HepG2 (cell line): ENCODE data around the gene CLDN20. TPM values are rescaled to one million over a fixed set of nuclear protein-coding genes. Genes with fewer than 3 reads are reported as not detected.
A peak's percentile ranks its signal among the peaks of the same experiment; 100 is the strongest.

Experiments used
- ATF4 ChIP-seq, 2 experiments: fragments of 450-650 bp in 1 of 2; sonication (generic) in 1 of 2; formaldehyde crosslinking; IDR thresholded peaks; 2 replicates each; pipeline versions ENCODE4 v1.5.0 to v1.8.0; 2020 to 2022; ENCODE audit warnings: mild to moderate bottlenecking in 1 of 2, missing genetic modification reagents in 1 of 2
- SOX13 ChIP-seq, 3 experiments: fragments of 450-650 bp in 1 of 3; sonication (generic) in 1 of 3; formaldehyde crosslinking in 1 of 3; IDR thresholded peaks in 2 of 3; conservative IDR thresholded peaks in 1 of 3; 2 replicates each; pipeline versions ENCODE4 v1.5.0 to v1.6.1; 2016 to 2020; ENCODE audit warnings: antibody characterized with exemption in 1 of 3, mild to moderate bottlenecking in 1 of 3, missing compliant biosample characterization in 1 of 3, missing genetic modification reagents in 1 of 3, moderate library complexity in 1 of 3
- ZBTB1 ChIP-seq: sonication (generic); formaldehyde crosslinking; IDR thresholded peaks from 2 replicates; pipeline ENCODE4 v1.4.0; 2020; ENCODE audit warnings: missing genetic modification reagents, borderline replicate concordance
- ZNF260 ChIP-seq: sonication (generic); formaldehyde crosslinking; IDR thresholded peaks from 2 replicates; pipeline ENCODE4 v1.4.0; 2020; ENCODE audit warnings: missing genetic modification reagents, low read depth, mild to moderate bottlenecking, borderline replicate concordance
- ZNF407 ChIP-seq: sonication (generic); formaldehyde crosslinking; IDR thresholded peaks from one replicate; pipeline ENCODE4 v1.5.1; 2020; ENCODE audit warnings: mild to moderate bottlenecking, missing genetic modification reagents; ENCODE audit errors: not compliant biosample characterization
- polyA plus RNA-seq, 8 experiments: library from polyadenylated mRNA; depleted of rRNA in 3 of 8; stranded (reverse) in 7 of 8; unstranded in 1 of 8; fragments of >200 nt; fragmentation: Illumina TruSeq in 4 of 8; extraction: Trizol in 4 of 8; gene quantifications; 2 replicates each; pipeline versions ENCODE4 v1.2.1 to v1.2.3, GENCODE V29; 2011 to 2016; ENCODE audit warnings: low read depth in 4 of 8, missing spikeins in 1 of 8, mixed read lengths in 1 of 8; ENCODE audit not compliant: insufficient read depth in 1 of 8
- total RNA-seq, 5 experiments: library from RNA; depleted of rRNA; stranded (reverse); fragments of >200 nt; fragmentation: Illumina TruSeq; extraction: Trizol; gene quantifications; 2 replicates each; pipeline ENCODE4 v1.2.3, GENCODE V29; 2016; ENCODE audit warnings: low read depth in 1 of 5
- TF ChIP-seq, protein P1 (sequence below): sonication (generic); formaldehyde crosslinking; IDR thresholded peaks from 2 replicates; pipeline ENCODE4 v1.5.0; 2020; ENCODE audit warnings: mild to moderate bottlenecking, missing genetic modification reagents, borderline replicate concordance
- TF ChIP-seq, protein P2 (sequence below): sonication (generic); formaldehyde crosslinking; conservative IDR thresholded peaks from 2 replicates; pipeline ENCODE4 v1.4.0; 2020; ENCODE audit warnings: mild to moderate bottlenecking, missing genetic modification reagents, moderate library complexity

Gene CLDN20
- total and polyA plus RNA-seq, 2 of the 13 experiments (the other 11 are each of a cell fraction or from before 2014, with no cell fraction given) = not detected

DNA sequence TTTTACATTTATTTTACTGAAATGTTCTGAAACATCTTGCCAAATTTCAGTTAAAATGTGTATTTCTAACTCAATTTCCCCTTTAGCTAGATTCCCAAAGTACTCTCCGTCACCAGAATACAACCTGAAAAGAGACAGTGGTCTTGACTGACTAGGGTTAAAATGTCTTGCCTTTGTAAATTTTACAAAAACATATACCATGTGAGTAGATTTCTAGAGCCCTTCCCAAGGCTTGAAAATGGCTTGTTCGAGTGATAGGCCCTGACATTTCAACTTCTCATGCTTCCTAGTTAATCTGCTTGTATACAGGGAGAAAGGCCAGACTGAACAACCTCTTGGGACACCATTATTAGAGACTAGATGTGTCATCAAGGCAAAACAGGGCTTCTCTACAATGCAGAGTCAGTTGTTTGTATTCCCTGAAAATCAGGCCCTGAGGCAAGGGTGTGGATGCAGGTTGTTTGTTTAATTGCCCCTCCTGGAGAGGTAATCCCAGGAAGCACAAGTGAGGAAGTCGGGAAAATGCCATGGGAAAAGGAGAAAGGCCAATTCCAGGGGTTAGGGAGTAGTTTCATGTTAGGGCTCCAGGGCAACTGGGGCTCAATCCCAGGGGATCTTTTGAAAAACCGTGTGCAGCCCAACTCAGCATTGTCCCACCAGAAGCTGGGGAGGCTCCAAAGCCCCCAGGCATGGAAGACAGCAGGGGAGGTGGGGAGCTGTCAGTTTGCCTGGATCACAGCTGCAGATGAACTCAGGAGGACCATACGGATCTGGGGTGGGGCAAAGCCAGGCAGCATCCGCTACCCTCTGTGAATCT is 62.1 kb downstream of the CLDN20 start (continued):
- TF ChIP-seq, protein P1, sequence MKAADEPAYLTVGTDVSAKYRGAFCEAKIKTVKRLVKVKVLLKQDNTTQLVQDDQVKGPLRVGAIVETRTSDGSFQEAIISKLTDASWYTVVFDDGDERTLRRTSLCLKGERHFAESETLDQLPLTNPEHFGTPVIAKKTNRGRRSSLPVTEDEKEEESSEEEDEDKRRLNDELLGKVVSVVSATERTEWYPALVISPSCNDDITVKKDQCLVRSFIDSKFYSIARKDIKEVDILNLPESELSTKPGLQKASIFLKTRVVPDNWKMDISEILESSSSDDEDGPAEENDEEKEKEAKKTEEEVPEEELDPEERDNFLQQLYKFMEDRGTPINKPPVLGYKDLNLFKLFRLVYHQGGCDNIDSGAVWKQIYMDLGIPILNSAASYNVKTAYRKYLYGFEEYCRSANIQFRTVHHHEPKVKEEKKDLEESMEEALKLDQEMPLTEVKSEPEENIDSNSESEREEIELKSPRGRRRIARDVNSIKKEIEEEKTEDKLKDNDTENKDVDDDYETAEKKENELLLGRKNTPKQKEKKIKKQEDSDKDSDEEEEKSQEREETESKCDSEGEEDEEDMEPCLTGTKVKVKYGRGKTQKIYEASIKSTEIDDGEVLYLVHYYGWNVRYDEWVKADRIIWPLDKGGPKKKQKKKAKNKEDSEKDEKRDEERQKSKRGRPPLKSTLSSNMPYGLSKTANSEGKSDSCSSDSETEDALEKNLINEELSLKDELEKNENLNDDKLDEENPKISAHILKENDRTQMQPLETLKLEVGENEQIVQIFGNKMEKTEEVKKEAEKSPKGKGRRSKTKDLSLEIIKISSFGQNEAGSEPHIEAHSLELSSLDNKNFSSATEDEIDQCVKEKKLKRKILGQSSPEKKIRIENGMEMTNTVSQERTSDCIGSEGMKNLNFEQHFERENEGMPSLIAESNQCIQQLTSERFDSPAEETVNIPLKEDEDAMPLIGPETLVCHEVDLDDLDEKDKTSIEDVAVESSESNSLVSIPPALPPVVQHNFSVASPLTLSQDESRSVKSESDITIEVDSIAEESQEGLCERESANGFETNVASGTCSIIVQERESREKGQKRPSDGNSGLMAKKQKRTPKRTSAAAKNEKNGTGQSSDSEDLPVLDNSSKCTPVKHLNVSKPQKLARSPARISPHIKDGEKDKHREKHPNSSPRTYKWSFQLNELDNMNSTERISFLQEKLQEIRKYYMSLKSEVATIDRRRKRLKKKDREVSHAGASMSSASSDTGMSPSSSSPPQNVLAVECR (CRISPR knock-in tag) = no peak; the same call in 1 of the 2 replicates
- TF ChIP-seq ZNF407 (CRISPR knock-in tag) (no peak), SOX13 (IDR thresholded peaks at IDR 0.05) (no peak), SOX13 (CRISPR knock-in tag; conservative IDR thresholded peaks at IDR 0.05 in 1 of 2, IDR thresholded peaks at IDR 0.05 in 1 of 2) (peak in 1 of 2 experiments; percentile 27; a peak in 1 of 4 replicates), ZNF260 (no peak), ATF4 (CRISPR knock-in tag; IDR thresholded peaks at IDR 0.05) (peak; percentile 8 to 42; a peak in 2 of 4 replicates), ZBTB1 (CRISPR knock-in tag) (no peak)
- TF ChIP-seq, protein P2, sequence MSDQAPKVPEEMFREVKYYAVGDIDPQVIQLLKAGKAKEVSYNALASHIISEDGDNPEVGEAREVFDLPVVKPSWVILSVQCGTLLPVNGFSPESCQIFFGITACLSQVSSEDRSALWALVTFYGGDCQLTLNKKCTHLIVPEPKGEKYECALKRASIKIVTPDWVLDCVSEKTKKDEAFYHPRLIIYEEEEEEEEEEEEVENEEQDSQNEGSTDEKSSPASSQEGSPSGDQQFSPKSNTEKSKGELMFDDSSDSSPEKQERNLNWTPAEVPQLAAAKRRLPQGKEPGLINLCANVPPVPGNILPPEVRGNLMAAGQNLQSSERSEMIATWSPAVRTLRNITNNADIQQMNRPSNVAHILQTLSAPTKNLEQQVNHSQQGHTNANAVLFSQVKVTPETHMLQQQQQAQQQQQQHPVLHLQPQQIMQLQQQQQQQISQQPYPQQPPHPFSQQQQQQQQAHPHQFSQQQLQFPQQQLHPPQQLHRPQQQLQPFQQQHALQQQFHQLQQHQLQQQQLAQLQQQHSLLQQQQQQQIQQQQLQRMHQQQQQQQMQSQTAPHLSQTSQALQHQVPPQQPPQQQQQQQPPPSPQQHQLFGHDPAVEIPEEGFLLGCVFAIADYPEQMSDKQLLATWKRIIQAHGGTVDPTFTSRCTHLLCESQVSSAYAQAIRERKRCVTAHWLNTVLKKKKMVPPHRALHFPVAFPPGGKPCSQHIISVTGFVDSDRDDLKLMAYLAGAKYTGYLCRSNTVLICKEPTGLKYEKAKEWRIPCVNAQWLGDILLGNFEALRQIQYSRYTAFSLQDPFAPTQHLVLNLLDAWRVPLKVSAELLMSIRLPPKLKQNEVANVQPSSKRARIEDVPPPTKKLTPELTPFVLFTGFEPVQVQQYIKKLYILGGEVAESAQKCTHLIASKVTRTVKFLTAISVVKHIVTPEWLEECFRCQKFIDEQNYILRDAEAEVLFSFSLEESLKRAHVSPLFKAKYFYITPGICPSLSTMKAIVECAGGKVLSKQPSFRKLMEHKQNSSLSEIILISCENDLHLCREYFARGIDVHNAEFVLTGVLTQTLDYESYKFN (CRISPR knock-in tag) = no peak
